ENCODE results near the gene IBTK.

IBTK gene

GRCh38 chr6:82246370-82246769 is 1.2 kb downstream of the IBTK start:
- peak overlapping the region; percentile 87 for H3K4me3 ChIP-seq (ENCODE audit: low read length)
- TF ChIP-seq CTCF (conservative IDR thresholded peaks at IDR 0.05; ENCODE audit: low read length) = no peak
- DNase-seq (ENCODE audit: low read depth) = no peak

- H3K4me3 ChIP-seq (ENCODE audit: low read length) = no peak overlapping the region
- DNase-seq (ENCODE audit: low read depth) = no peak
- no peak for TF ChIP-seq CTCF (conservative IDR thresholded peaks at IDR 0.05; ENCODE audit: low read length)
These were observed 2.2 kb downstream of the IBTK start for GRCh38 chr6:82245376-82245775.

- H3K4me3 ChIP-seq (ENCODE audit: low read length) = no peak overlapping the region
- TF ChIP-seq CTCF (conservative IDR thresholded peaks at IDR 0.05; ENCODE audit: low read length) = no peak
- DNase-seq (ENCODE audit: low read depth) = no peak
These were observed 3.7 kb downstream of the IBTK start for GRCh38 chr6:82243884-82244283.

- H3K4me3 ChIP-seq (ENCODE audit: low read length) = no peak overlapping the region
- no peak for TF ChIP-seq CTCF (conservative IDR thresholded peaks at IDR 0.05; ENCODE audit: low read length)
- no peak for DNase-seq (ENCODE audit: low read depth)
These were observed 7.4 kb downstream of the IBTK start for GRCh38 chr6:82240186-82240585.

- no peak overlapping the region for H3K4me3 ChIP-seq (ENCODE audit: low read length)
- no peak for DNase-seq (ENCODE audit: low read depth)
- TF ChIP-seq CTCF (conservative IDR thresholded peaks at IDR 0.05; ENCODE audit: low read length) = no peak
These were observed 7.9 kb downstream of the IBTK start for GRCh38 chr6:82239597-82239996.

GRCh38 chr6:82237013-82237412 is 10.5 kb downstream of the IBTK start:
- H3K4me3 ChIP-seq (ENCODE audit: low read length) = no peak overlapping the region
- no peak for TF ChIP-seq CTCF (conservative IDR thresholded peaks at IDR 0.05; ENCODE audit: low read length)
- DNase-seq (ENCODE audit: low read depth) = peak; percentile 4

- H3K4me3 ChIP-seq (ENCODE audit: low read length) = no peak overlapping the region
These were observed 19.8 kb downstream of the IBTK start for GRCh38 chr6:82227770-82228169.

More at GRCh38 chr6:82227770-82228169, 19.8 kb downstream of the IBTK start:
- no peak for TF ChIP-seq CTCF (conservative IDR thresholded peaks at IDR 0.05; ENCODE audit: low read length)
- no peak for DNase-seq (ENCODE audit: low read depth)
